GM19023 (cell line): ENCODE data around the gene INPP4A.

Experiments used
- ATAC-seq: cut with Tn5 transposase; IDR thresholded peaks from one replicate; pipeline ENCODE4 v1.9.1; 2021; ENCODE audit warnings: mild to moderate bottlenecking, moderate library complexity; ENCODE audit not compliant: unreplicated experiment

INPP4A gene

GRCh38 chr2:98537390-98538126, 92.9 kb downstream of the INPP4A start:
- no peak for ATAC-seq

GRCh38 chr2:98538280-98539041, 93.8 kb downstream of the INPP4A start:
- no peak for ATAC-seq

GRCh38 chr2:98539056-98539735, 94.5 kb downstream of the INPP4A start:
- ATAC-seq, result no peak

GRCh38 chr2:98540536-98540935, 95.9 kb downstream of the INPP4A start:
- no peak for ATAC-seq

- ATAC-seq, result no peak
Observed at GRCh38 chr2:98541489-98541888, 96.8 kb downstream of the INPP4A start.

GRCh38 chr2:98541906-98542305, 97.2 kb downstream of the INPP4A start:
- no peak for ATAC-seq

GRCh38 chr2:98543214-98543613, 98.6 kb downstream of the INPP4A start:
- no peak for ATAC-seq

- no peak for ATAC-seq
Observed at GRCh38 chr2:98543842-98544241, 99.2 kb downstream of the INPP4A start.

- ATAC-seq, result no peak
Observed at GRCh38 chr2:98545591-98545990, 100.9 kb downstream of the INPP4A start.

GRCh38 chr2:98546186-98546585, 101.5 kb downstream of the INPP4A start:
- no peak for ATAC-seq

- no peak for ATAC-seq
Observed at GRCh38 chr2:98547092-98547790, 102.6 kb downstream of the INPP4A start.

- ATAC-seq, result peak; percentile 52
Observed at GRCh38 chr2:98548920-98549818, 104.5 kb downstream of the INPP4A start.

GRCh38 chr2:98550165-98550564, 105.5 kb downstream of the INPP4A start:
- ATAC-seq, result no peak

GRCh38 chr2:98551316-98551715, 106.7 kb downstream of the INPP4A start:
- no peak for ATAC-seq

- no peak for ATAC-seq
Observed at GRCh38 chr2:98552499-98553179, 108.0 kb downstream of the INPP4A start.

- ATAC-seq, result no peak
Observed at GRCh38 chr2:98554116-98554861, 109.6 kb downstream of the INPP4A start.

- no peak for ATAC-seq
Observed at GRCh38 chr2:98555696-98556095, 111.0 kb downstream of the INPP4A start.

- ATAC-seq, result peak; percentile 56
Observed at GRCh38 chr2:98556344-98557033, 111.8 kb downstream of the INPP4A start.
